HG02884 (cell line): ENCODE results near the gene KRT7.

Experiments used
- ATAC-seq: cut with Tn5 transposase; IDR thresholded peaks from one replicate; pipeline ENCODE4 v1.9.1; 2021; ENCODE audit warnings: mild to moderate bottlenecking, moderate library complexity; ENCODE audit not compliant: unreplicated experiment

KRT7 gene

GRCh38 chr12:52232674-52233461 lies at the start of gene KRT7:
TSS of gene KRT7 (plus strand) at chr12:52233243. CDS start at chr12:52233297, 54 bp downstream.
- no peak for ATAC-seq

GRCh38 chr12:52183544-52183910 lies 49.5 kb upstream of the KRT7 start:
- ATAC-seq = no peak

- ATAC-seq = no peak
Measured at GRCh38 chr12:52183971-52184370, 49.1 kb upstream of the KRT7 start.

GRCh38 chr12:52184813-52185212 lies 48.2 kb upstream of the KRT7 start:
- ATAC-seq = no peak

GRCh38 chr12:52185400-52185967 lies 47.6 kb upstream of the KRT7 start:
- no peak for ATAC-seq

- no peak for ATAC-seq
Measured at GRCh38 chr12:52186118-52186840, 46.8 kb upstream of the KRT7 start.

GRCh38 chr12:52187206-52187605 lies 45.8 kb upstream of the KRT7 start:
- ATAC-seq = no peak

- no peak for ATAC-seq
Measured at GRCh38 chr12:52187640-52188039, 45.4 kb upstream of the KRT7 start.

GRCh38 chr12:52188658-52189057 lies 44.4 kb upstream of the KRT7 start:
- ATAC-seq = no peak

- no peak for ATAC-seq
Measured at GRCh38 chr12:52189376-52190174, 43.5 kb upstream of the KRT7 start.

GRCh38 chr12:52190860-52191729 lies 41.9 kb upstream of the KRT7 start:
- no peak for ATAC-seq

- ATAC-seq = no peak
Measured at GRCh38 chr12:52191841-52192791, 40.9 kb upstream of the KRT7 start, which contains the start of gene KRT80. TSS of gene KRT80 (minus strand) at chr12:52192014. CDS start at chr12:52191902, 112 bp downstream.

GRCh38 chr12:52193532-52193931 lies 39.5 kb upstream of the KRT7 start:
- no peak for ATAC-seq

GRCh38 chr12:52193991-52194390 lies 39.1 kb upstream of the KRT7 start:
- ATAC-seq = no peak

GRCh38 chr12:52195065-52195730 lies 37.8 kb upstream of the KRT7 start:
- ATAC-seq = no peak

GRCh38 chr12:52197371-52198231 lies 35.4 kb upstream of the KRT7 start:
- no peak for ATAC-seq

- no peak for ATAC-seq
Measured at GRCh38 chr12:52198454-52199215, 34.4 kb upstream of the KRT7 start.
